Neural cell (in vitro differentiated cells): ENCODE data around the gene HUS1. TPM values are rescaled to one million over a fixed set of nuclear protein-coding genes. Genes with fewer than 3 reads are reported as not detected.
A peak's percentile ranks its signal among the peaks of the same experiment; 100 is the strongest.

Experiments used
- H2AFZ ChIP-seq: fragments of 200-600, 300-800 bp; sonication (generic), shearing (Covaris generic); 2 replicates; pipeline ENCODE4 v1.6.0; 2014; ENCODE audit warnings: low read depth, mild to moderate bottlenecking, antibody characterized with exemption, low read length, moderate library complexity
- H3F3A ChIP-seq: fragments of 200-600 bp; shearing (Covaris generic); 2 replicates; pipeline ENCODE4 v1.6.1; 2016; ENCODE audit warnings: mild to moderate bottlenecking, moderate library complexity, mixed read lengths, antibody characterized with exemption, low read length; ENCODE audit not compliant: insufficient read depth, poor library complexity, severe bottlenecking
- H3K27ac ChIP-seq: fragments of 200-600, 300-800 bp; sonication (generic), shearing (Covaris generic); 2 replicates; pipeline ENCODE4 v1.5.1; 2014; ENCODE audit warnings: mild to moderate bottlenecking, low read length, moderate library complexity
- H3K27me3 ChIP-seq: fragments of 300-800, 200-600 bp; sonication (generic), shearing (Covaris generic); 2 replicates; pipeline ENCODE4 v1.6.0; 2014; ENCODE audit warnings: mild to moderate bottlenecking, low read depth, low read length, moderate library complexity; ENCODE audit not compliant: insufficient read depth
- H3K36me3 ChIP-seq: fragments of 300-800, 200-600 bp; sonication (generic), shearing (Covaris generic); 2 replicates; pipeline ENCODE4 v1.5.1; 2014; ENCODE audit warnings: mild to moderate bottlenecking, antibody characterized with exemption, low read length, moderate library complexity; ENCODE audit not compliant: insufficient read depth
- H3K4me2 ChIP-seq: fragments of 300-800, 200-600 bp; sonication (generic), shearing (Covaris generic); 2 replicates; pipeline ENCODE4 v1.6.0; 2014; ENCODE audit warnings: mild to moderate bottlenecking, low read length
- H3K4me3 ChIP-seq: fragments of 300-800, 200-600 bp; sonication (generic), shearing (Covaris generic); 2 replicates; pipeline ENCODE4 v1.5.1; 2014; ENCODE audit warnings: mild to moderate bottlenecking, low read length, moderate library complexity
- H3K79me2 ChIP-seq: fragments of 200-600 bp; shearing (Covaris generic); replicated peaks from 2 replicates; pipeline ENCODE4 v1.6.0; 2014; ENCODE audit warnings: mild to moderate bottlenecking, low read length, moderate library complexity; ENCODE audit not compliant: insufficient read depth
- H3K9ac ChIP-seq: fragments of 300-800, 200-600 bp; sonication (generic), shearing (Covaris generic); 2 replicates; pipeline ENCODE4 v1.6.1; 2016; ENCODE audit warnings: mild to moderate bottlenecking, low read length, mixed read lengths
- H3K9me2 ChIP-seq: fragments of 200-600 bp; shearing (Covaris generic); 2 replicates; pipeline ENCODE4 v1.6.1; 2016; ENCODE audit warnings: mild to moderate bottlenecking, low read length, mixed read lengths; ENCODE audit not compliant: insufficient read depth
- H3K9me3 ChIP-seq: fragments of 200-600, 300-800 bp; sonication (generic), shearing (Covaris generic); 2 replicates; pipeline ENCODE4 v1.6.1; 2016; ENCODE audit warnings: mild to moderate bottlenecking, mixed run types, low read length, moderate library complexity, mixed read lengths
- H4K20me1 ChIP-seq: fragments of 200-600 bp; shearing (Covaris generic); 2 replicates; pipeline ENCODE4 v1.6.1; 2016; ENCODE audit warnings: mild to moderate bottlenecking, mixed run types; ENCODE audit not compliant: insufficient read depth
- EP300 ChIP-seq: fragments of 450-650 bp; conservative IDR thresholded peaks from 2 replicates; pipeline ENCODE4 v1.6.1; 2014; ENCODE audit warnings: antibody characterized with exemption, mild to moderate bottlenecking, moderate library complexity; ENCODE audit not compliant: poor library complexity, severe bottlenecking
- EZH2 ChIP-seq: fragments of 200-600, 300-800 bp; shearing (Covaris generic), sonication (generic); IDR thresholded peaks from 2 replicates; pipeline ENCODE4 v1.6.1; 2014; ENCODE audit warnings: antibody characterized with exemption, low read length, borderline replicate concordance, mild to moderate bottlenecking; ENCODE audit not compliant: insufficient read depth, poor library complexity, severe bottlenecking
- MXI1 ChIP-seq: fragments of 450-650 bp; conservative IDR thresholded peaks from 2 replicates; pipeline ENCODE4 v1.6.1; 2014; ENCODE audit warnings: antibody characterized with exemption, mild to moderate bottlenecking; ENCODE audit not compliant: poor library complexity, severe bottlenecking
- POLR2AphosphoS5 ChIP-seq: IDR thresholded peaks from 2 replicates; pipeline ENCODE4 v1.6.1; 2012
- RAD21 ChIP-seq: fragments of 450-650 bp; conservative IDR thresholded peaks from 2 replicates; pipeline ENCODE4 v1.6.1; 2014; ENCODE audit warnings: antibody characterized with exemption, mild to moderate bottlenecking, moderate library complexity
- SMC3 ChIP-seq: fragments of 450-650 bp; conservative IDR thresholded peaks from 2 replicates; pipeline ENCODE4 v1.6.1; 2014; ENCODE audit warnings: antibody characterized with exemption, mild to moderate bottlenecking, moderate library complexity; ENCODE audit not compliant: poor library complexity
- TAF1 ChIP-seq: IDR thresholded peaks from 2 replicates; pipeline ENCODE4 v1.6.1; 2012; ENCODE audit warnings: low read depth
- polyA plus RNA-seq: library from polyadenylated mRNA; depleted of rRNA; stranded (reverse); fragments of >200 nt; gene quantifications from 2 replicates; pipeline ENCODE4 v1.2.3, GENCODE V29; 2014
- TF ChIP-seq, protein P1 (sequence below): IDR thresholded peaks from 2 replicates; pipeline ENCODE4 v1.6.1; 2012; ENCODE audit warnings: borderline replicate concordance
- TF ChIP-seq, protein P2 (sequence below): fragments of 450-650 bp; IDR thresholded peaks from 2 replicates; pipeline ENCODE4 v1.5.1; 2014; ENCODE audit warnings: antibody characterized with exemption, mild to moderate bottlenecking, moderate library complexity; ENCODE audit not compliant: poor library complexity, severe bottlenecking

The HUS1 gene
- polyA plus RNA-seq, 1 donor from 2014 or later: 17.4 TPM

DNA sequence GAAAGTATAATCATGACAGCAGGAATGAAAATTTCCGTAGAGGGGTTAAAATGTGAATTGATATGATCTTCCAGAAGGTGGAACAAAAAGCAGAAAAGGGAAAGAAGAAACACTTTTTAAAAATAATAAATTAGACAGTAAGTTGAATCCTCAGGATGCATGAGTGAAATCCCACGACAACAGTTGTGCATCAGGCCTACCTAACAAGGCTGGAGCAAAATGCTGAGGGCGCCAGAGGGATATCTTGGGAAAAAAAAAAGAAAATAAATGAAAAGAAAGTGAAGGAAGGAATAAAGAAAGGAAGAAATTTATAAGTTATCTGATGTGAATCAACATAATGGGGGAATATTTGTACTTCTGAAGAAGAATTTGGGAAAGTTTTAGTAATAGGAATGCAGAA is 13.0 kb upstream of the HUS1 start:
- Histone ChIP-seq H3K4me2 (no peak overlapping the region), H3K9me2 (no peaks in the 10 kb centered on the region)

DNA sequence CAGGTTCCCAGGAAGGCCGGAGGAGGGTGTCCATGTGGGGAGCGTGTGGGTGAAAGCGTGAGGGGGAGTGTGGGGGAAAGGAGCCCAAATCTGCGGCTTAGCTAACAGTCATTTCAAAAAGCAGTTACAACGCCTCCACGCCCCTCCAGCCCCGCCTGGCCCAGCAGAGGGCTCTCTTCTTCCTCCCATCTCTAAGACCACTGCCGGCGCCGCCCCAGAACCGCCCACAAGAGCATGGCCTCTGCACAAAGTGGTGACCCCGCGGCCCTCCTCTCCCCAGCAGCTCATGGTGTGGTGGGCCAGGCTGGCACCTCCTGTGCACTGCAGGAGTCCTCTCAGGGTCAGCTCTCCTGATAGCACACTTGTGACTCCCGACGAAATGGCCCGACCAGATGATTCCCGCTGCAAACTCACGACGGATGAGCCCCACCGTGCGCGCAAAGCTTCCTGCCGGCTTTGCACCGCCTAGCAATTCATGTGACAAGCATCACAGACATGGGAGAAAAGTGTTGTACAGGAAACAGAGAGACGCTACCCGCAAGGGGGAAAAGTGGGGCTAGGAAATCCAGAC is 12.4 kb upstream of the HUS1 start:
- H3K36me3 ChIP-seq: no peaks in the 10 kb centered on the region
- H3K27me3 ChIP-seq: no peaks in the 10 kb centered on the region
- H3K9me3 ChIP-seq: no peaks in the 10 kb centered on the region
- no peaks in the 10 kb centered on the region for H3K9me2 ChIP-seq
- peak overlapping the region; percentile 28 for H3K4me3 ChIP-seq
- no peaks in the 10 kb centered on the region for H4K20me1 ChIP-seq
- H3K4me2 ChIP-seq: no peak overlapping the region
- no peaks in the 10 kb centered on the region for H3F3A ChIP-seq
- no peaks in the 10 kb centered on the region for H3K79me2 ChIP-seq
- H2AFZ ChIP-seq: no peak overlapping the region
- H3K27ac ChIP-seq: no peak overlapping the region
- TF ChIP-seq TAF1 (no peak), RAD21 (no peak), MXI1 (no peak), POLR2AphosphoS5 (no peak), SMC3 (no peak), EZH2 (no peak), EP300 (no peak)
- TF ChIP-seq, protein P1, sequence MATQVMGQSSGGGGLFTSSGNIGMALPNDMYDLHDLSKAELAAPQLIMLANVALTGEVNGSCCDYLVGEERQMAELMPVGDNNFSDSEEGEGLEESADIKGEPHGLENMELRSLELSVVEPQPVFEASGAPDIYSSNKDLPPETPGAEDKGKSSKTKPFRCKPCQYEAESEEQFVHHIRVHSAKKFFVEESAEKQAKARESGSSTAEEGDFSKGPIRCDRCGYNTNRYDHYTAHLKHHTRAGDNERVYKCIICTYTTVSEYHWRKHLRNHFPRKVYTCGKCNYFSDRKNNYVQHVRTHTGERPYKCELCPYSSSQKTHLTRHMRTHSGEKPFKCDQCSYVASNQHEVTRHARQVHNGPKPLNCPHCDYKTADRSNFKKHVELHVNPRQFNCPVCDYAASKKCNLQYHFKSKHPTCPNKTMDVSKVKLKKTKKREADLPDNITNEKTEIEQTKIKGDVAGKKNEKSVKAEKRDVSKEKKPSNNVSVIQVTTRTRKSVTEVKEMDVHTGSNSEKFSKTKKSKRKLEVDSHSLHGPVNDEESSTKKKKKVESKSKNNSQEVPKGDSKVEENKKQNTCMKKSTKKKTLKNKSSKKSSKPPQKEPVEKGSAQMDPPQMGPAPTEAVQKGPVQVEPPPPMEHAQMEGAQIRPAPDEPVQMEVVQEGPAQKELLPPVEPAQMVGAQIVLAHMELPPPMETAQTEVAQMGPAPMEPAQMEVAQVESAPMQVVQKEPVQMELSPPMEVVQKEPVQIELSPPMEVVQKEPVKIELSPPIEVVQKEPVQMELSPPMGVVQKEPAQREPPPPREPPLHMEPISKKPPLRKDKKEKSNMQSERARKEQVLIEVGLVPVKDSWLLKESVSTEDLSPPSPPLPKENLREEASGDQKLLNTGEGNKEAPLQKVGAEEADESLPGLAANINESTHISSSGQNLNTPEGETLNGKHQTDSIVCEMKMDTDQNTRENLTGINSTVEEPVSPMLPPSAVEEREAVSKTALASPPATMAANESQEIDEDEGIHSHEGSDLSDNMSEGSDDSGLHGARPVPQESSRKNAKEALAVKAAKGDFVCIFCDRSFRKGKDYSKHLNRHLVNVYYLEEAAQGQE: no peak
- TF ChIP-seq, protein P2, sequence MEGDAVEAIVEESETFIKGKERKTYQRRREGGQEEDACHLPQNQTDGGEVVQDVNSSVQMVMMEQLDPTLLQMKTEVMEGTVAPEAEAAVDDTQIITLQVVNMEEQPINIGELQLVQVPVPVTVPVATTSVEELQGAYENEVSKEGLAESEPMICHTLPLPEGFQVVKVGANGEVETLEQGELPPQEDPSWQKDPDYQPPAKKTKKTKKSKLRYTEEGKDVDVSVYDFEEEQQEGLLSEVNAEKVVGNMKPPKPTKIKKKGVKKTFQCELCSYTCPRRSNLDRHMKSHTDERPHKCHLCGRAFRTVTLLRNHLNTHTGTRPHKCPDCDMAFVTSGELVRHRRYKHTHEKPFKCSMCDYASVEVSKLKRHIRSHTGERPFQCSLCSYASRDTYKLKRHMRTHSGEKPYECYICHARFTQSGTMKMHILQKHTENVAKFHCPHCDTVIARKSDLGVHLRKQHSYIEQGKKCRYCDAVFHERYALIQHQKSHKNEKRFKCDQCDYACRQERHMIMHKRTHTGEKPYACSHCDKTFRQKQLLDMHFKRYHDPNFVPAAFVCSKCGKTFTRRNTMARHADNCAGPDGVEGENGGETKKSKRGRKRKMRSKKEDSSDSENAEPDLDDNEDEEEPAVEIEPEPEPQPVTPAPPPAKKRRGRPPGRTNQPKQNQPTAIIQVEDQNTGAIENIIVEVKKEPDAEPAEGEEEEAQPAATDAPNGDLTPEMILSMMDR: no peak
- no peak overlapping the region for H3K9ac ChIP-seq

More for the DNA sequence above, 13.0 kb upstream of the HUS1 start:
- Histone ChIP-seq H3K9ac (no peak overlapping the region), H4K20me1 (no peaks in the 10 kb centered on the region), H3K27ac (no peak overlapping the region), H3K79me2 (no peaks in the 10 kb centered on the region), H3K27me3 (no peaks in the 10 kb centered on the region), H2AFZ (no peak overlapping the region), H3F3A (no peaks in the 10 kb centered on the region), H3K4me3 (no peak overlapping the region), H3K9me3 (no peaks in the 10 kb centered on the region), H3K36me3 (no peaks in the 10 kb centered on the region)
- TF ChIP-seq POLR2AphosphoS5 (no peak), SMC3 (no peak), TAF1 (no peak), EZH2 (no peak), MXI1 (no peak), EP300 (no peak), RAD21 (no peak)
- TF ChIP-seq, protein P2: no peak
- TF ChIP-seq, protein P1: no peak
